Peyer's patch (tissue), 4 donors: ENCODE measurements around the gene INTS1.

Experiments used
- POLR2A ChIP-seq, 2 donors: fragments of 450-650 bp; IDR thresholded peaks; one replicate each; pipeline ENCODE4 v1.5.1; 2017; ENCODE audit warnings: antibody characterized with exemption in 2 of 2, mild to moderate bottlenecking in 2 of 2, moderate library complexity in 2 of 2
- TF ChIP-seq, protein P1 (sequence below), 6 experiments: fragments of 450-650 bp in 4 of 6; fragments of 200-600 bp in 2 of 6; sonication (generic) in 1 of 6; IDR thresholded peaks; one replicate each; pipeline ENCODE4 v1.5.1; 2017 to 2019; ENCODE audit warnings: antibody characterized with exemption in 6 of 6, mild to moderate bottlenecking in 3 of 6, moderate library complexity in 1 of 6

DNA sequence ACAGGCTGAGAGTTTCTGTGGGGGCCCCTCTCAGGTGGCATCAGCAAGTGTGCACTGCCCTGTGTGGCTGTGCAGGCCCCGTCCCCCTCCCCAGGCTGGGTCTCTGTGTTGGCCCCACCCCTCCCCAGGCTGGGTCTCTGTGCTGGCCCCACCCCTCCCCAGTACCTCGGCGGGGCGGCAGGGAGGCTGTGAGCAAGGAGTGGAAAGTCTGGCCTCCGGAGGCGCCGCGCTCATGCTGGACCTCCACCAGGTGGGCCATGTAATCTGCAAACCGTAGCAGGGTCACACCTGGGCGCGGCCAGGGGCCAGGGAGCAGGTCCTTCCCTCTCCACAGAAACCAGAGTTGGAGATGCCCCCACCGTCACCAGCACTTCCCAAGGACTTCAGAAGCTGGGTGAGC is 23.5 kb downstream of the INTS1 start:
- TF ChIP-seq, protein P1, sequence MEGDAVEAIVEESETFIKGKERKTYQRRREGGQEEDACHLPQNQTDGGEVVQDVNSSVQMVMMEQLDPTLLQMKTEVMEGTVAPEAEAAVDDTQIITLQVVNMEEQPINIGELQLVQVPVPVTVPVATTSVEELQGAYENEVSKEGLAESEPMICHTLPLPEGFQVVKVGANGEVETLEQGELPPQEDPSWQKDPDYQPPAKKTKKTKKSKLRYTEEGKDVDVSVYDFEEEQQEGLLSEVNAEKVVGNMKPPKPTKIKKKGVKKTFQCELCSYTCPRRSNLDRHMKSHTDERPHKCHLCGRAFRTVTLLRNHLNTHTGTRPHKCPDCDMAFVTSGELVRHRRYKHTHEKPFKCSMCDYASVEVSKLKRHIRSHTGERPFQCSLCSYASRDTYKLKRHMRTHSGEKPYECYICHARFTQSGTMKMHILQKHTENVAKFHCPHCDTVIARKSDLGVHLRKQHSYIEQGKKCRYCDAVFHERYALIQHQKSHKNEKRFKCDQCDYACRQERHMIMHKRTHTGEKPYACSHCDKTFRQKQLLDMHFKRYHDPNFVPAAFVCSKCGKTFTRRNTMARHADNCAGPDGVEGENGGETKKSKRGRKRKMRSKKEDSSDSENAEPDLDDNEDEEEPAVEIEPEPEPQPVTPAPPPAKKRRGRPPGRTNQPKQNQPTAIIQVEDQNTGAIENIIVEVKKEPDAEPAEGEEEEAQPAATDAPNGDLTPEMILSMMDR (IDR thresholded peaks at IDR 0.05), result no peak
- TF ChIP-seq POLR2A (IDR thresholded peaks at IDR 0.05), result no peak
